H1 (cell line): ENCODE measurements around the gene DDX55.

ENCODE experiments used
- BACH1 ChIP-seq: IDR thresholded peaks from 2 replicates; pipeline ENCODE4 v1.6.1; 2012; ENCODE audit warnings: low read length, improper control_type of control experiment
- CTCF ChIP-seq, 3 experiments: IDR thresholded peaks; 1 replicate in 2 of 3; 2 replicates in 1 of 3; pipeline versions ENCODE4 v1.5.1 to v1.6.1; 2011; ENCODE audit warnings: low read length in 3 of 3, mild to moderate bottlenecking in 3 of 3, inconsistent platforms in 2 of 3, low read depth in 1 of 3, moderate library complexity in 1 of 3; ENCODE audit not compliant: insufficient read depth in 1 of 3; ENCODE audit errors: control extremely low read depth in 1 of 3
- EP300 ChIP-seq, 2 experiments: IDR thresholded peaks; 1 replicate in 1 of 2; 2 replicates in 1 of 2; pipeline ENCODE4 v1.6.1; 2011 to 2012; ENCODE audit warnings: low read depth in 2 of 2, low read length in 2 of 2, mild to moderate bottlenecking in 2 of 2, borderline replicate concordance in 1 of 2, inconsistent platforms in 1 of 2, moderate library complexity in 1 of 2
- EZH2 ChIP-seq: fragments of 200-600 bp; sonication (generic); IDR thresholded peaks from 2 replicates; pipeline ENCODE4 v1.7.1; 2012; ENCODE audit warnings: low read depth, mild to moderate bottlenecking, moderate library complexity, low read length, inconsistent platforms; ENCODE audit not compliant: severe bottlenecking
- GABPA ChIP-seq: IDR thresholded peaks from 2 replicates; pipeline ENCODE4 v1.6.1; 2011; ENCODE audit warnings: mild to moderate bottlenecking, low read length, moderate library complexity, borderline replicate concordance; ENCODE audit not compliant: insufficient read depth
- JUN ChIP-seq: IDR thresholded peaks from 2 replicates; pipeline ENCODE4 v1.6.1; 2011; ENCODE audit warnings: low read depth, mild to moderate bottlenecking, improper control_type of control experiment, low read length
- KDM1A ChIP-seq: fragments of 200-600, 300-600 bp; sonication (generic); IDR thresholded peaks from 2 replicates; pipeline ENCODE4 v1.7.1; 2016; ENCODE audit warnings: mild to moderate bottlenecking, low read length, borderline replicate concordance
- NRF1 ChIP-seq: IDR thresholded peaks from 2 replicates; pipeline ENCODE4 v1.6.1; 2011; ENCODE audit warnings: mild to moderate bottlenecking, low read depth, low read length, improper control_type of control experiment
- POLR2A ChIP-seq, 2 experiments: IDR thresholded peaks; 1 replicate in 1 of 2; 2 replicates in 1 of 2; pipeline ENCODE4 v1.6.1; 2011; ENCODE audit warnings: low read depth in 2 of 2, low read length in 2 of 2, mild to moderate bottlenecking in 2 of 2; ENCODE audit errors: control extremely low read depth in 1 of 2
- POLR2AphosphoS5 ChIP-seq: IDR thresholded peaks from 2 replicates; pipeline ENCODE4 v1.6.1; 2011; ENCODE audit warnings: low read depth, low read length
- RXRA ChIP-seq: IDR thresholded peaks from 2 replicates; pipeline ENCODE4 v1.6.1; 2011; ENCODE audit warnings: low read depth, mild to moderate bottlenecking, low read length, moderate library complexity; ENCODE audit not compliant: insufficient read depth
- SP2 ChIP-seq: IDR thresholded peaks from 2 replicates; pipeline ENCODE4 v1.6.1; 2012; ENCODE audit warnings: mild to moderate bottlenecking, low read length, inconsistent platforms
- TF ChIP-seq, protein P1 (sequence below): IDR thresholded peaks from 2 replicates; pipeline ENCODE4 v1.6.1; 2011; ENCODE audit warnings: low read length, improper control_type of control experiment

GRCh38 chr12:123643911-123644310 lies 42.0 kb downstream of the DDX55 start:
- TF ChIP-seq RXRA, result no peak
- TF ChIP-seq GABPA, result no peak
- no peak for TF ChIP-seq NRF1
- no peak for TF ChIP-seq EP300 (IDR thresholded peaks at IDR 0.05; ENCODE audit: borderline replicate concordance in 1 of 2, low read depth in 2 of 2, low read length in 2 of 2)
- TF ChIP-seq, protein P1, sequence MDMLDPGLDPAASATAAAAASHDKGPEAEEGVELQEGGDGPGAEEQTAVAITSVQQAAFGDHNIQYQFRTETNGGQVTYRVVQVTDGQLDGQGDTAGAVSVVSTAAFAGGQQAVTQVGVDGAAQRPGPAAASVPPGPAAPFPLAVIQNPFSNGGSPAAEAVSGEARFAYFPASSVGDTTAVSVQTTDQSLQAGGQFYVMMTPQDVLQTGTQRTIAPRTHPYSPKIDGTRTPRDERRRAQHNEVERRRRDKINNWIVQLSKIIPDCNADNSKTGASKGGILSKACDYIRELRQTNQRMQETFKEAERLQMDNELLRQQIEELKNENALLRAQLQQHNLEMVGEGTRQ, result no peak
- TF ChIP-seq CTCF (IDR thresholded peaks at IDR 0.05; ENCODE audit: control extremely low read depth in 1 of 3, insufficient read depth in 1 of 3, low read depth in 1 of 3, low read length in 3 of 3), result no peak
- no peak for TF ChIP-seq EZH2
- TF ChIP-seq SP2, result no peak
- TF ChIP-seq POLR2A (IDR thresholded peaks at IDR 0.05; ENCODE audit: control extremely low read depth in 1 of 2, low read depth in 2 of 2, low read length in 2 of 2), result no peak
- no peak for TF ChIP-seq POLR2AphosphoS5
- no peak for TF ChIP-seq KDM1A
- no peak for TF ChIP-seq BACH1
- no peak for TF ChIP-seq JUN
